Naive thymus-derived CD8-positive, alpha-beta T cell (primary cell): ENCODE measurements around the gene SCAMP3. TPM values are rescaled to one million over a fixed set of nuclear protein-coding genes. Genes with fewer than 3 reads are reported as not detected.
"Not testable (repeated sequence)": the region's sequence is repeated elsewhere in the genome, so short reads cannot be mapped to it uniquely, and the experiment has no call there.

Source experiments
- ATAC-seq, 2 donors: fragments of 150-1000 bp; cut with Tn5 transposase in 1 of 2; sonication (Bioruptor Pico), chemical (Tn5 transposase) in 1 of 2; 1 replicate in 1 of 2; 2 replicates in 1 of 2; pipeline ENCODE4 v1.10.0; 2021; ENCODE audit warnings: mild to moderate bottlenecking in 2 of 2, moderate library complexity in 2 of 2
- POLR2A ChIA-PET: fragments of 350-600 bp; sonication (Branson Sonifier 250); formaldehyde crosslinking; loops from one replicate; lab custom pipeline; 2021; ENCODE audit warnings: antibody characterized with exemption; lab: Charles Lee
- DNase-seq, 10 donors: peaks; one replicate each; pipeline versions ENCODE4 v3.0.0 to v3.0.0-alpha.2; 2020 to 2022
- H3K27ac Mint-ChIP-seq, 10 donors: one replicate each; pipeline ENCODE4 v1.8.0; 2020 to 2022; ENCODE audit warnings: mild to moderate bottlenecking in 10 of 10, mixed read lengths in 10 of 10, moderate library complexity in 4 of 10, inconsistent platforms in 1 of 10
- H3K27me3 Mint-ChIP-seq, 5 donors: one replicate each; pipeline ENCODE4 v1.8.0; 2021 to 2022; ENCODE audit warnings: mixed read lengths in 5 of 5
- H3K36me3 Mint-ChIP-seq, 3 donors: one replicate each; pipeline ENCODE4 v1.8.0; 2020 to 2022; ENCODE audit warnings: mixed read lengths in 3 of 3, mild to moderate bottlenecking in 2 of 3, inconsistent platforms in 1 of 3
- H3K4me1 Mint-ChIP-seq, 4 donors: one replicate each; pipeline ENCODE4 v1.8.0; 2021 to 2022; ENCODE audit warnings: mixed read lengths in 4 of 4
- H3K4me3 Mint-ChIP-seq, 10 donors: one replicate each; pipeline ENCODE4 v1.8.0; 2020 to 2022; ENCODE audit warnings: mild to moderate bottlenecking in 10 of 10, mixed read lengths in 10 of 10, moderate library complexity in 6 of 10, inconsistent platforms in 1 of 10
- H3K9me3 Mint-ChIP-seq, 9 donors: one replicate each; pipeline ENCODE4 v1.8.0; 2020 to 2022; ENCODE audit warnings: mixed read lengths in 9 of 9, mild to moderate bottlenecking in 3 of 9, inconsistent platforms in 1 of 9, moderate library complexity in 1 of 9
- polyA plus RNA-seq, 3 donors: library from polyadenylated mRNA; unstranded; fragments of 300-500 nt; fragmentation: Illumina TruSeq; gene quantifications; one replicate each; pipeline ENCODE4 v1.2.3, GENCODE V29; 2021
- total RNA-seq, 8 experiments: library from RNA in 2 of 8; stranded (reverse) in 2 of 8; gene quantifications; one replicate each; pipeline ENCODE4 v1.2.3 and lab custom pipeline; 2021 to 2026

The SCAMP3 gene
- total and polyA plus RNA-seq, 5 experiments from 2014 or later = 93.3 to 189 (median 124) TPM

GRCh38 chr1:155219592-155220031 is 42.5 kb downstream of the SCAMP3 start:
- H3K4me1 Mint-ChIP-seq = peaks cover 4 to 42% (median 14%) of the 10 kb centered on the region in 4 donors
- no peak overlapping the region for H3K4me3 Mint-ChIP-seq
- H3K9me3 Mint-ChIP-seq = no peaks in the 10 kb centered on the region
- POLR2A ChIA-PET = interaction anchor here (0.6 to 0.9 kb wide), 2 partner anchors 11 to 380 kb away, joined by 3 read pairs; partner anchors contain the start of gene MTX1
- H3K36me3 Mint-ChIP-seq = peaks cover 0 to 2% (median 0%) of the 10 kb centered on the region in 3 donors
- no peaks in the 10 kb centered on the region for H3K27me3 Mint-ChIP-seq
- H3K27ac Mint-ChIP-seq = peak overlapping the region in 6 of 10 donors; percentile 4 to 74 (median 56)
- ATAC-seq (no peak), DNase-seq (no peak)

- Mint-ChIP-seq H3K27ac (peak overlapping the region in 7 of 10 donors; percentile 28 to 74 (median 61)), H3K4me1 (peaks cover 4 to 36% (median 14%) of the 10 kb centered on the region in 4 donors), H3K4me3 (peak overlapping the region in 3 of 10 donors; percentile 7 to 26 (median 15)), H3K36me3 (peaks cover 0 to 2% (median 0%) of the 10 kb centered on the region in 3 donors), H3K27me3 (no peaks in the 10 kb centered on the region), H3K9me3 (no peaks in the 10 kb centered on the region)
- ATAC-seq = peak in 1 of 2 donors; percentile 53
- POLR2A ChIA-PET = interaction anchor here (0.6 to 0.9 kb wide), 2 partner anchors 10 to 248 kb away, joined by 3 read pairs; partner anchors contain the start of genes MTX1 and SHC1
- DNase-seq = peak in 1 of 10 donors; percentile 26
Observed at GRCh38 chr1:155218854-155219591, 43.1 kb downstream of the SCAMP3 start.

DNA sequence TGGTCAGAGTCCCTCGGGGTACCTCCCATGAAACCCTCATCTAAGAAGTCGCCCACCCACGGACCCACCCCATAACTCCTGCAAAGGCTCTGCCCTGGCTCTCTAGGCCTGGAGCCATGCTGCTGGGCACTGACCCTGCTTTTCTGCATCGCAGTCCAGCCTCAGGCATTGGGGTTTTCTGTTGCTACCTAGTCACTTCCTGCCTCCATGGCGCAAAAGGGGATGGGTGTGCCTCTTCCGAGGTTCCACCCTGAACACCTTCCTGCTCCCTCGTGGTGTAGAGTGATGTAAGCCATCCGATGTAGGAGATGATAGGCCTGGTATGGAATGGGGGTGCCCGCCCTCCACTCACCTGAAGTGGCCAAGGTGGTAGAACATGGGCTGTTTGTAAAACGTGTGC is 47.5 kb downstream of the SCAMP3 start:
- H3K27me3 Mint-ChIP-seq, ATAC-seq, H3K36me3 Mint-ChIP-seq, H3K9me3 Mint-ChIP-seq, DNase-seq, H3K4me3 Mint-ChIP-seq, POLR2A ChIA-PET: not testable (repeated sequence)
- peaks cover 7 to 31% (median 16%) of the 10 kb centered on the region in 4 donors for H3K4me1 Mint-ChIP-seq
- H3K27ac Mint-ChIP-seq = peak overlapping the region in 4 of 10 donors; percentile 22 to 82 (median 51)

- H3K36me3 Mint-ChIP-seq, H3K4me3 Mint-ChIP-seq, ATAC-seq, POLR2A ChIA-PET, H3K9me3 Mint-ChIP-seq, DNase-seq, H3K27me3 Mint-ChIP-seq: not testable (repeated sequence)
- Mint-ChIP-seq H3K4me1 (peaks cover 21 to 35% (median 26%) of the 10 kb centered on the region in 4 donors), H3K27ac (peak overlapping the region in 1 of 10 donors; percentile 29)
Observed at GRCh38 chr1:155212051-155212440, 50.1 kb downstream of the SCAMP3 start.

- DNase-seq, H3K36me3 Mint-ChIP-seq, POLR2A ChIA-PET, H3K9me3 Mint-ChIP-seq, ATAC-seq, H3K27me3 Mint-ChIP-seq: not testable (repeated sequence)
- Mint-ChIP-seq H3K27ac (peak overlapping the region in 1 of 10 donors; percentile 24), H3K4me3 (peak overlapping the region in 1 of 10 donors; percentile 2), H3K4me1 (peaks cover 25 to 39% (median 31%) of the 10 kb centered on the region in 4 donors)
Observed at GRCh38 chr1:155211381-155212050, 50.6 kb downstream of the SCAMP3 start.

DNA sequence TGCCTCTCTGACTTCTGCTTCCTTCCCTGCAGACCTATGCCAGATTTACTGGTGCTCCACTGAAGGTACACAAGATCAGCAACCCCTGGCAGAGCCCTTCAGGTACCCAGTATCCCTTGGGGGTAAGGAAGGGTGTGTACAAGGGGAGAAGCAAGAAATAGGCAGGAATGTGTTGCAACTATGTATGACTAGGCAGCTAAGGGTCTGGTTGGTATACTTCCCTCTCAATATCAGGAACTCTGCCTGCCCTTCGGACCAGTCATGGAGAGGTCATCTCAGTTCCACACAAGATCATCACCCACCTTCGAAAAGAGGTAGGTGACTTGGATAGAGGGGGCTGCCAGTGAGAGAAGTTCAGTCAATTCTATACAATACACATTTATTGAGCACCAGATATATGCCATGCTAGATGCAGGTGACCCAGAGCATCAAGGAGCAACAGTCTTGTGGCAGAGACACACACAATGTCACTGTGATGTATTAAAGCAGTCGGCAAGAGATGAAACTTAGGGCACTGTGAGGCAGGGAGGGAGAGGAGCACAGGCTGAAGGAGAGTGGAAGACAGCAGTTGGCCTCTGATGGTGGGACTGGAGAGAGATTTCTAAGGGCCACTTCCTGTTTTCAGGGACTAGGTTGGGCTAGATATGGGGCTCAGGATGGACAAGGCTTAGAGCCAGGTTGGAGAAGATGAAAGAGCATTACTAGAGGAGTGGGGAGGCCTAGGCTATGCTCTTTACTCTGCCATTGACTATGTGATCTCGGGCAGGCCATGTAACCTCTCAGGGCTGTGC is 51.7 kb downstream of the SCAMP3 start:
- Mint-ChIP-seq H3K27me3 (no peaks in the 10 kb centered on the region), H3K4me1 (peaks cover 25 to 39% (median 31%) of the 10 kb centered on the region in 4 donors), H3K36me3 (peaks cover 0 to 6% (median 0%) of the 10 kb centered on the region in 3 donors), H3K9me3 (no peaks in the 10 kb centered on the region), H3K27ac (peak overlapping the region in 8 of 10 donors; percentile 14 to 86 (median 56)), H3K4me3 (peak overlapping the region in 9 of 10 donors; percentile 6 to 93 (median 38))
- no peak for ATAC-seq
- POLR2A ChIA-PET = interaction anchor here (4.0 kb wide), 1 partner anchor 36 kb away, joined by 42 read pairs; the partner anchor contains the start of genes KRTCAP2 and TRIM46
- no peak for DNase-seq

DNA sequence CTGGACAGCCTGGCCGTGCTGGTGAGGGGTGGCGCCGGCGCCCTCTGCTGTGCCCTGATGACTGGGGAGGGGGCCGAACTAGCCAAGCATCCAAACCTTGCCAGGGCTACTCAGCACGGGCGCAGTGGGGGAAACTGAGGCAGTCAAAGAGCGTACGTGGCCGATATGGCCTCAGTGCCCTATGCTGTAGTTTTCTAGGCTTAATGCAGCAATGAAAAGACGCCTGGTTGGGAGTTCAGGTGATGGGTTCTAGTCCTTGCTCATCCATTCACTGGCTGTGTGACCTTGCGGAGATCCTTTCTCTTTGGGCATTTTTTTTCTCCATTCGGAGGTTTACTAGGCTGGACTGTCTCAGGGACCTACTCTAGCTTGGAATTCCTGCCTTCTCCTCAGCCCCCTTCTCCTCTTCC is 52.8 kb downstream of the SCAMP3 start:
- ATAC-seq (no peak), DNase-seq (no peak)
- Mint-ChIP-seq H3K9me3 (no peaks in the 10 kb centered on the region), H3K4me3 (peak overlapping the region; percentile 83 to 95 (median 88)), H3K27me3 (no peaks in the 10 kb centered on the region), H3K4me1 (peaks cover 22 to 33% (median 30%) of the 10 kb centered on the region in 4 donors), H3K36me3 (peaks cover 0 to 6% (median 0%) of the 10 kb centered on the region in 3 donors), H3K27ac (peak overlapping the region; percentile 86 to 99 (median 98))
- POLR2A ChIA-PET = interaction anchor here (0.8 to 4.3 kb wide), 11 partner anchors 10 to 118 kb away, joined by 3 to 65 read pairs (median 8); partner anchors contain the start of genes CLK2, KRTCAP2 and TRIM46

- Mint-ChIP-seq H3K27me3 (no peaks in the 10 kb centered on the region), H3K4me3 (peak within 1 kb of the TSS; percentile 83 to 95 (median 88)), H3K36me3 (peaks cover 0 to 6% (median 0%) of the 10 kb centered on the region in 3 donors), H3K9me3 (no peaks in the 10 kb centered on the region), H3K27ac (peak within 1 kb of the TSS; percentile 90 to 99 (median 98)), H3K4me1 (peaks cover 22 to 33% (median 30%) of the 10 kb centered on the region in 4 donors)
- DNase-seq (peak; percentile 81 to 97 (median 92)), ATAC-seq (peak; percentile 76 to 86)
- POLR2A ChIA-PET = interaction anchor here (0.8 to 4.3 kb wide), 12 partner anchors 11 to 117 kb away, joined by 3 to 65 read pairs (median 7); partner anchors contain the start of genes CLK2, KRTCAP2 and TRIM46
Observed at GRCh38 chr1:155208541-155209311, 53.4 kb downstream of the SCAMP3 start, which contains the start of gene MTX1. MTX1 (plus strand) TSS chr1:155208695; CDS start chr1:155208805, 110 bp downstream.

- Mint-ChIP-seq H3K27ac (peak within 1 kb of the TSS; percentile 82 to 99 (median 98)), H3K9me3 (no peaks in the 10 kb centered on the region), H3K27me3 (no peaks in the 10 kb centered on the region), H3K4me1 (peaks cover 22 to 33% (median 30%) of the 10 kb centered on the region in 4 donors), H3K4me3 (peak within 1 kb of the TSS; percentile 83 to 95 (median 87)), H3K36me3 (peaks cover 0 to 6% (median 0%) of the 10 kb centered on the region in 3 donors)
- ATAC-seq (peak in 1 of 2 donors; percentile 4), DNase-seq (peak in 3 of 10 donors; percentile 10 to 15 (median 14))
- POLR2A ChIA-PET = interaction anchor here (0.6 to 4.3 kb wide), 13 partner anchors 10 to 852 kb away, joined by 3 to 65 read pairs (median 6); partner anchors contain the start of genes CLK2, KRTCAP2 and TRIM46
Observed at GRCh38 chr1:155207806-155208540, 54.2 kb downstream of the SCAMP3 start, which contains the start of gene THBS3. THBS3 (minus strand) TSS chr1:155207897; CDS start chr1:155207876, 21 bp downstream.
